Trophoblast cell (in vitro differentiated cells and primary cell): ENCODE measurements around the gene BACH2.

Source experiments
- DNase-seq, 2 donors: peaks; one replicate each; pipeline ENCODE4 v3.0.0-alpha.2; 2016
- H2AFZ ChIP-seq: 2 replicates; pipeline ENCODE4 v1.6.1; 2013; ENCODE audit warnings: low read length, moderate library complexity, mild to moderate bottlenecking; ENCODE audit not compliant: insufficient read depth, poor library complexity
- H2AK5ac ChIP-seq: 2 replicates; pipeline ENCODE4 v1.6.1; 2013; ENCODE audit warnings: mild to moderate bottlenecking, low read length
- H2BK120ac ChIP-seq: 2 replicates; pipeline ENCODE4 v1.6.1; 2013; ENCODE audit warnings: low read length, mild to moderate bottlenecking, moderate library complexity; ENCODE audit not compliant: insufficient read depth, poor library complexity
- H2BK12ac ChIP-seq: 2 replicates; pipeline ENCODE4 v1.6.1; 2013; ENCODE audit warnings: mild to moderate bottlenecking, low read length, moderate library complexity
- H2BK5ac ChIP-seq: 2 replicates; pipeline ENCODE4 v1.6.1; 2013; ENCODE audit warnings: low read length, low read depth, moderate library complexity, mild to moderate bottlenecking; ENCODE audit not compliant: poor library complexity
- H3K14ac ChIP-seq: 2 replicates; pipeline ENCODE4 v1.6.1; 2013; ENCODE audit warnings: mild to moderate bottlenecking, low read length
- H3K18ac ChIP-seq: 2 replicates; pipeline ENCODE4 v1.6.1; 2013; ENCODE audit warnings: mild to moderate bottlenecking, low read length
- H3K23ac ChIP-seq: 2 replicates; pipeline ENCODE4 v1.6.1; 2013; ENCODE audit warnings: low read length
- H3K27ac ChIP-seq: 2 replicates; pipeline ENCODE4 v1.5.1; 2013; ENCODE audit warnings: low read depth, mild to moderate bottlenecking, inconsistent platforms, low read length, moderate library complexity
- H3K27me3 ChIP-seq: 2 replicates; pipeline ENCODE4 v1.6.1; 2013; ENCODE audit warnings: inconsistent platforms, mild to moderate bottlenecking, low read length, moderate library complexity; ENCODE audit not compliant: insufficient read depth
- H3K36me3 ChIP-seq, 2 experiments: 1 replicate in 1 of 2; 2 replicates in 1 of 2; pipeline ENCODE4 v1.6.1; 2013; ENCODE audit warnings: low read length in 2 of 2, mild to moderate bottlenecking in 2 of 2, moderate library complexity in 1 of 2; ENCODE audit not compliant: insufficient read depth in 2 of 2, control insufficient read depth in 1 of 2
- H3K4ac ChIP-seq: 2 replicates; pipeline ENCODE4 v1.6.1; 2013; ENCODE audit warnings: low read depth, mild to moderate bottlenecking, low read length, moderate library complexity
- H3K4me1 ChIP-seq, 2 experiments: 1 replicate in 1 of 2; 2 replicates in 1 of 2; pipeline ENCODE4 v1.6.1; 2013; ENCODE audit warnings: low read length in 2 of 2, mild to moderate bottlenecking in 2 of 2, moderate library complexity in 1 of 2; ENCODE audit not compliant: insufficient read depth in 2 of 2, control insufficient read depth in 1 of 2
- H3K4me2 ChIP-seq: 2 replicates; pipeline ENCODE4 v1.6.1; 2013; ENCODE audit warnings: inconsistent platforms, mild to moderate bottlenecking, low read length, moderate library complexity
- H3K4me3 ChIP-seq: 2 replicates; pipeline ENCODE4 v1.5.1; 2013; ENCODE audit warnings: mild to moderate bottlenecking, low read depth, low read length, inconsistent platforms
- H3K79me1 ChIP-seq: one replicate; pipeline ENCODE4 v1.6.1; 2013; ENCODE audit warnings: low read length
- H3K79me2 ChIP-seq: 2 replicates; pipeline ENCODE4 v1.6.1; 2013; ENCODE audit warnings: low read length, mild to moderate bottlenecking; ENCODE audit not compliant: control insufficient read depth, insufficient read depth, poor library complexity
- H3K9ac ChIP-seq: 2 replicates; pipeline ENCODE4 v1.6.1; 2013; ENCODE audit warnings: mild to moderate bottlenecking, low read length
- H3K9me3 ChIP-seq: 2 replicates; pipeline ENCODE4 v1.6.1; 2013; ENCODE audit warnings: low read depth, mild to moderate bottlenecking, control low read depth, inconsistent platforms, low read length; ENCODE audit not compliant: insufficient read depth
- H4K12ac ChIP-seq: 2 replicates; pipeline ENCODE4 v1.6.1; 2013; ENCODE audit warnings: low read depth, mild to moderate bottlenecking, low read length, moderate library complexity
- H4K8ac ChIP-seq: 2 replicates; pipeline ENCODE4 v1.6.1; 2013; ENCODE audit warnings: low read depth, mild to moderate bottlenecking, low read length, moderate library complexity
- H4K91ac ChIP-seq: one replicate; pipeline ENCODE4 v1.6.1; 2013; ENCODE audit warnings: low read depth, mild to moderate bottlenecking, low read length, moderate library complexity
- WGBS: extraction: QIAGEN DNeasy Blood & Tissue Kit; methylation state at CpG from one replicate; pipeline ENCODE4 v1.1.7; 2013; ENCODE audit warnings: missing lambda C conversion rate; ENCODE audit not compliant: insufficient read length, insufficient coverage; ENCODE audit errors: extremely low coverage; 5-methylcytosine and 5-hydroxymethylcytosine counted together

The BACH2 gene

DNA sequence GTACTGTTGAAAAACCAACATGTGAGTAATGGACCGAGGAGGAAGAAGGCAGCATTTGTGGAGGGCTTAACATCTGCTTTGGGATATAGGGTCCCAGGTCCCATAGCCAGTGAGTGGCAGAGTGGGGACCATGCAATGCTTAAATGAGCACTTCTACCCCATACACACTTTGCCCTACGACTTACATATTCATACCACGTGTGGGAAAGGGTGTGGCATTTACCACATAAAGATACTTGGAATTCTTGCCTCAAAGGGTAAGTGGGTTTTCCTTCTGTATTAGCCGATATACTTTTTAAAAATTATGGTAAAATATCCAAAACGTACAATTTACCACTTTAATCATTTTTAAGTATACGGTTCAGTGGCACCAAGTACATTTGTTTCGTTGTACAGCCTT lies 199.3 kb downstream of the BACH2 start:
- Histone ChIP-seq H3K4me1 (peaks cover 0 to 2% of the 10 kb centered on the region in 2 experiments), H2BK120ac (no peak overlapping the region), H4K8ac (no peak overlapping the region), H4K91ac (no peak overlapping the region), H3K27ac (no peak overlapping the region), H2AK5ac (no peak overlapping the region), H4K12ac (no peak overlapping the region), H3K9ac (no peak overlapping the region), H2AFZ (no peak overlapping the region), H3K4me2 (no peak overlapping the region), H3K36me3 (no peaks in the 10 kb centered on the region), H3K27me3 (no peaks in the 10 kb centered on the region), H3K79me1 (peaks cover 4% of the 10 kb centered on the region), H2BK12ac (no peak overlapping the region), H3K9me3 (no peaks in the 10 kb centered on the region), H3K18ac (no peak overlapping the region), H2BK5ac (no peak overlapping the region), H3K4me3 (no peak overlapping the region), H3K23ac (no peak overlapping the region), H3K14ac (no peak overlapping the region), H3K4ac (no peak overlapping the region), H3K79me2 (no peaks in the 10 kb centered on the region)
- WGBS = no CpG with 5 or more reads among the region's 7 CpGs
- DNase-seq = no peak

DNA sequence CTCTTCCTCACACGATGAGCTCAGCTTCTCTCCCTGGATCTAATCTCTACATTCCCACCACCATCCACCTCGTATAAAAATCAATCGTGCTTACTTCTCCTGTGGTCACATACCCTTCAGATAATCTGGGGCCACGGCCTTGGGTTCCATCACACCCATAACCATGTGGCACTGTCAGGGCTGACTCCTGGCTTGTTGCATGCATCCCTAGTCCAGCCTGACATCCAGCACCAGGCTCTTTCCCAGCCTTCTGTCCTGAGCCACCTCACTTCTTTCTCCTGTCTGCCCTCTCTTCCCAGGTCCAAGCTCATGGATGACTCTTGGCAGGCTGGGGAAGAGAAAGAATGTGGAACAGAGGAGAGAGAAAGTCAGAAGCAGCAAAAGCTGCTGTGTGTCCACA lies 199.8 kb downstream of the BACH2 start:
- 100% methylated on average over 2 of the region's 4 CpGs for WGBS
- no peak for DNase-seq
- no peak overlapping the region for H2BK12ac ChIP-seq
- no peak overlapping the region for H2AFZ ChIP-seq
- H3K79me1 ChIP-seq = peaks cover 4% of the 10 kb centered on the region
- no peak overlapping the region for H3K4me2 ChIP-seq
- H4K12ac ChIP-seq = no peak overlapping the region
- no peak overlapping the region for H3K9ac ChIP-seq
- no peak overlapping the region for H3K14ac ChIP-seq
- no peak overlapping the region for H2AK5ac ChIP-seq
- H2BK120ac ChIP-seq = no peak overlapping the region
- no peak overlapping the region for H4K8ac ChIP-seq
- no peak overlapping the region for H3K4ac ChIP-seq
- H3K9me3 ChIP-seq = no peaks in the 10 kb centered on the region
- H3K18ac ChIP-seq = no peak overlapping the region
- H3K23ac ChIP-seq = no peak overlapping the region
- no peak overlapping the region for H3K27ac ChIP-seq
- H3K36me3 ChIP-seq = no peaks in the 10 kb centered on the region
- no peak overlapping the region for H4K91ac ChIP-seq
- H2BK5ac ChIP-seq = no peak overlapping the region
- no peaks in the 10 kb centered on the region for H3K79me2 ChIP-seq
- H3K27me3 ChIP-seq = no peaks in the 10 kb centered on the region
- no peak overlapping the region for H3K4me3 ChIP-seq
- H3K4me1 ChIP-seq = peaks cover 0 to 2% of the 10 kb centered on the region in 2 experiments

DNA sequence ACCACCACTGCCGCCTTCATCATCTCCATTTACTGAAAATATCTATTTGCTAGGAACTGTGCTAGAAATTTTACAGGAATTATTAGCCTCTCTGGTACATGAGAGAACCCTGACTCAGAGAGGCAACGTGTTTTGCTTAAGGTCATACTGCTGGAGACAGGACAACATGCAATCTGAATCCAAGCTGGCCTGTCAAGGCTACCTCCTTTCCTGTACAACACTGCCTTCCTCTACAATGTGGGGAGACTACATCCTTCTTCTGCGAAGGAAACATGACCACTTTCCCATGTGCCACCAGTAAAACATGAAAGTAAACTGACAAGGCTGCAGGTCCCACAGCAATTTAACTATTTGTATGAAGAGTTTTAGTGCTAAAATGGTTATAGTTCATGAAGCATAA lies 200.9 kb downstream of the BACH2 start:
- no peak overlapping the region for H3K23ac ChIP-seq

DNA sequence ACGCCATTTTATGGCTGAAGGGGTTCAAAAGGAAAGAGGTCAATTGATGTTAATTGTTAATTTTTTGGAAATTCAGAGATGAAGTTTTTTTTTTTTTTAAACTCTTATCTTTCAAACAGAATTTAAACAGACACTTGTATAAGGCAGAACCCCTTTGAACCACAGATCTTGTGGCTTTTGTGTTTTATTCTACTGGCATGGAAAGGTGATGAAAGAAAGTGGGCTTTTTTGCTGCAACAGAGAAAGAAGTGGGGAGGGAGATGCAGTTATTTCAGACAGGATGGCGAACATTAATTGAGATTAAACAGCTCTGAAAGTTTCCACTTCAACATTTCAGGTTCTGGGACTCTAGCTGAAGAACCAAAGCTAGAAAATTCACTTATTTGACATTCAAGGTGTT lies 201.5 kb downstream of the BACH2 start:
- Histone ChIP-seq H3K14ac (no peak overlapping the region), H3K4me2 (no peak overlapping the region), H3K9me3 (no peaks in the 10 kb centered on the region), H3K79me1 (peaks cover 4% of the 10 kb centered on the region), H2AK5ac (no peak overlapping the region), H3K79me2 (no peaks in the 10 kb centered on the region), H3K4ac (no peak overlapping the region), H2BK5ac (no peak overlapping the region), H4K8ac (no peak overlapping the region), H4K91ac (no peak overlapping the region), H3K9ac (no peak overlapping the region), H3K23ac (no peak overlapping the region), H3K27me3 (no peaks in the 10 kb centered on the region), H2BK12ac (no peak overlapping the region), H3K27ac (no peak overlapping the region), H3K4me3 (no peak overlapping the region), H3K18ac (no peak overlapping the region), H4K12ac (no peak overlapping the region), H3K4me1 (peaks cover 0 to 2% of the 10 kb centered on the region in 2 experiments), H3K36me3 (no peaks in the 10 kb centered on the region), H2AFZ (no peak overlapping the region), H2BK120ac (no peak overlapping the region)
- no peak for DNase-seq
- no CpG with 5 or more reads among the region's 2 CpGs for WGBS

More for the DNA sequence above, 200.9 kb downstream of the BACH2 start:
- no peak overlapping the region for H2AK5ac ChIP-seq
- no peak overlapping the region for H4K12ac ChIP-seq
- no peak overlapping the region for H4K91ac ChIP-seq
- peaks cover 0 to 2% of the 10 kb centered on the region in 2 experiments for H3K4me1 ChIP-seq
- H3K4ac ChIP-seq = no peak overlapping the region
- H3K79me1 ChIP-seq = peaks cover 4% of the 10 kb centered on the region
- WGBS = no CpG with 5 or more reads among the region's 3 CpGs
- no peak overlapping the region for H3K9ac ChIP-seq
- H3K79me2 ChIP-seq = no peaks in the 10 kb centered on the region
- H2BK12ac ChIP-seq = no peak overlapping the region
- H3K9me3 ChIP-seq = no peaks in the 10 kb centered on the region
- H3K27me3 ChIP-seq = no peaks in the 10 kb centered on the region
- no peak overlapping the region for H2BK120ac ChIP-seq
- DNase-seq = no peak
- H4K8ac ChIP-seq = no peak overlapping the region
- no peak overlapping the region for H3K27ac ChIP-seq
- no peaks in the 10 kb centered on the region for H3K36me3 ChIP-seq
- H2AFZ ChIP-seq = no peak overlapping the region
- no peak overlapping the region for H2BK5ac ChIP-seq
- H3K4me2 ChIP-seq = no peak overlapping the region
- no peak overlapping the region for H3K18ac ChIP-seq
- H3K14ac ChIP-seq = no peak overlapping the region
- no peak overlapping the region for H3K4me3 ChIP-seq
